GM18873 (cell line): ENCODE data around the gene CPNE4.

ENCODE experiments used
- ATAC-seq: cut with Tn5 transposase; IDR thresholded peaks from one replicate; pipeline ENCODE4 v1.9.1; 2021; ENCODE audit warnings: mild to moderate bottlenecking, moderate library complexity, moderate number of reproducible peaks; ENCODE audit not compliant: unreplicated experiment, low FRiP score

The CPNE4 gene

GRCh38 chr3:131749826-131750225, 285.0 kb downstream of the CPNE4 start:
- ATAC-seq, result no peak

DNA sequence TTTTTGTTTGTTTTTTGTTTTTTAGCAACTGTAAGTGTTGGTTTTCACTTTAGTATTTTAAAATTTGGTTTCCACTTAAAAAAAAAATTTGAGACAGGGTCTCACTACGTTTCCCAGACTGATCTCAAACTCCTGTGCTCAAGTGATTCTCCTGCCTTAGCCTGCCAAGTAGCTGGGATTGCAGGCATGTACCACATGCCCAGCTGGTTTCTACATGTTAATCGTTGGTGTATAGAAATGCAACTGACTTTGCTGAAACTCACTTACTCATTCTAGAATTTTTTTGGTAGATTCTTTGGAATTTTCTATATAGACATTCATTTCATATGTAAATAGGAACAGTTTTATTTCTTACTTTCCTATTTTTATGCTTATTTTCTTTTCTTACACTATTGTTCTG, 287.3 kb downstream of the CPNE4 start:
- ATAC-seq, result no peak

DNA sequence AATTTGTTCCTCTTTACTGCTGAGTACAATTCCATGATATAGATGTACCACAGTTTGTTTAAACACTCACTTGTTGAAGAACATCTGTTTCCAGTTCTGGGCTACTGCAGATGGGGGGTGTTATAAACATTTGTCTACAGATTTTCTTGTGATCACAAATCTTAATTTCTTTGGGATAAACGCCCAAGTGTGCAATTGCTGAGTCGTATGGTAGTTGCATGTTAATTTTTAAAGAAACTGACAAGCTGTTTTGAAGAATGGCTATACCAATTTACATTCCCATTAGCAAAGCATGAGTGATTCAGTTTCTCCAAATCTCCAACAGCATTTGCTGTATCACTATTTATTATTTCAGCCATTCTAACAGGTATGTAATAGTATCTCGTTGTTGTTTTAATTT, 290.0 kb downstream of the CPNE4 start:
- ATAC-seq, result no peak

GRCh38 chr3:131743126-131743525, 291.7 kb downstream of the CPNE4 start:
- ATAC-seq, result no peak

DNA sequence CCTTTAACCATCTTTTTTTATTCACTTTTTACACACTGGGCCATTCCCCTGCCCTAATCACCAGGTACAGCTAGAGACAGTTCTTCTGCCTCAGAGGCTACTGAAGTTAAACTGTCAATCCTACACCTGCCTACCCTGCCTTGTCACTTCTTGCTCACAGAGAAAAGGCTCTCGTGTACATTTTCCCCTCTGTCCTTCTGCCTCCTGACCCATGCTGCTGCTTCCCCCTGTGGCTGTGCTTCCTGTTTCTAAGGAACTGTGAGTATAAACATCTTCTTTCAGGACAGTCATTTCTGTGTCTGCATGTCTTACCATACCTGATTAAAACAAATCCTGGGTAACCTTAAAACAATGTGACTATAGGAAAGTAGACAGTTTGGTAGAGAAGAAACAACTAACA, 295.6 kb downstream of the CPNE4 start:
- no peak for ATAC-seq

GRCh38 chr3:131738095-131738494, 296.7 kb downstream of the CPNE4 start:
- no peak for ATAC-seq

DNA sequence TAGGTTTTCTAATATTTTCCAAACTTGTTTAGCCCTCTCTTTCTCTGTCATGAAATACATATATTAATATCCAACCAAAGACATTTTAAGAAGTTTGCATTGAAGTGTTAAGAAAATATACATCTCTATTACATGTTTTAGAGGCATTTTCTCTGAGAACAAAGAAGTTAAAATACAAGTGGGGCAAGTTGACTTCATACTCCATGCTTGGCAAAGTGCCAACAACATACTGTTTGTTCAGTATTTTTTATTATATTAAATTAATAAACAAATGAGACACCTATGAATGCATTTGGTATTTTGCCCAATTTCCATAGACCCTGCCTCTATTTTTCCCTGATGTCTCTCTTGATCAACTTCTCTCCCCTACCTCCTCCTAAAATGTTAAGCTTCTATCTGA, 299.3 kb downstream of the CPNE4 start:
- ATAC-seq, result no peak

DNA sequence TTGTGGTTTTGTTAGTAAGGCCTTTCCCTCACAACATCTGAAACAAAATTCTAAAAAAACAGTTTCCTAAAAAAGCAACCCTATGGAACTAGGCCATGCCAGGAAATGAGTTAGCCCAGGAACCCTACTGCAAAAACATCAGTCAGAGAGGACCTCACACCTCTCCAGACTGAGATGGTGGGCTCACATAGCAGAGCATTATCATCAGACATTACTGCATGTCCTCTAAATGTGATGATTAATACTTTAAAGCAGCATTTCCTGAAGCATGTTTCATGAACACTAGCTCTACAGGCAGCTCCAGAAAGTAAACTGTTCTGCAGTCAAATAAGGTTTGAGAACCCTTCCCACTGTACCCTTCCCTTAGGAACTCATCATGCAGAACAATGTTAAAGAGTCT, 299.7 kb downstream of the CPNE4 start:
- no peak for ATAC-seq

DNA sequence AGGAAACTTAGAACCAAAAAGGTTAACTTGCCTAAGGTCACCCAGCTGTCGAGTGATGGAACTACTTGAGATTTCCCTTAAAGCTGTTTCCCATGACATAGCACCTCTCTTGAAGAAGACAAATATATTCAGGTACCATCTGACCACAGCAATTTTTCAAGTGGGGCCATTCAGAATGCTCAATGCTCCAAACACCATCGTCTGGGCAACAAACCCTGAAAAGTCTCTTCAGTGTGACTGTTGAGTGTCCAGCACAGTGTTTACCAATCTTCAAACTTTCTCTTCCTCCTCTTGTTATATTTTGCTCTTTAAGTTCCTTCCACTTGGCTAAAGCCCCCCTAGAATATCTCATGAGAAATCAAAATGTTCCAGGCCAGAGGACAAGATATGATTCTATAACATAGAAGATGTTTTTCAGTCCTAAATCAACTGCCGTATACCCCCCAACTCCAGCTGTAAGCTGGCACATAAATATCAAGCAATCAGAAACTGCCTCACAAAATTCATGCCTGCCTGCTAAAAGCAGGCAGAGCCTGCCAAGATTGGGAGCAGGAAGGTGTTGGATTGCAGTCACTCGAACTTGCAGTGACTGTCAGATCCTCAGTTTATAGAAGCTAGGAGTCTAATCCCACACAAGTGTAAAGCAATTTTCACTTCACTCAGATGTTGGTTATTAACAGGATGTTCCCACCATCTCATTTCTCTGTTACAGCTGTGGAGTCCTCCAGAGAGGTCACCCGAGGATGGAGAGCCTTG, 301.6 kb downstream of the CPNE4 start:
- no peak for ATAC-seq

DNA sequence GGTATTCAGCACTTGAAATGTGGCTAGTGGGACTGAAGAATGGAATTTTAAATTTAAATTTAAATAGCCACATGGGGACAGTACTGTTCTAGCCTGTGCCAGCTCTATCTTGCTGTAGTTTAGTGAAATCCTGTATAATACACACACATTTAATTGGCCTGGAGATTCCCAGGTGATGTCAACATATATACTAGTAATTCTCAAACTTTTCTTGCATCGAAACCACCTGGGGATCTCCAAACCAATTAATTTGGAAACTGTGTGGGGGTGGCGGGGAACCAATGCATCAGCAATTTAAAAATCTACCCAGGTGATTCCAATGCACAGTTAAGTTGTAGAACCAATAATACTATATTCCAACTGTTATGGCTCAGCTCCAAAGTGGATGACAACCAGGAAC, 303.1 kb downstream of the CPNE4 start:
- ATAC-seq, result no peak

GRCh38 chr3:131730581-131730980, 304.2 kb downstream of the CPNE4 start:
- ATAC-seq, result no peak

DNA sequence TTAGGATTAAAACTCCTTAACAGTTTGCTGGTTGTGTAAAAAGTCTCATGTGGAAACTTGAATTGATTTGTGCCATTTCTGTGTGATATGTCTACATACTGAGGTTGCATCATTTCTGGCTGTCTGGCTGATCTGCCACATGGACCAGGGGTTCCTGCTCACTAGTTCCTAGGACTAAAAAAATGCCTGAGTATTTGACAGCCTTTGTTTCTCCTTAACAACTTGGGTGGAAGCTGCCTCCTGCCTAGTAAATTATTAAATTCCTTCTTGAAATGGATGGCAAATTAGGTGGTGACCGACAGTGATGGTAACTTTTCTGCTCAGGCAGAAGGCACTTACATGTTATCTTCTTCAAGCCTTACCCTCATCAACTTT, 305.2 kb downstream of the CPNE4 start:
- ATAC-seq, result no peak

- no peak for ATAC-seq
These were observed 305.7 kb downstream of the CPNE4 start for GRCh38 chr3:131728898-131729642.

DNA sequence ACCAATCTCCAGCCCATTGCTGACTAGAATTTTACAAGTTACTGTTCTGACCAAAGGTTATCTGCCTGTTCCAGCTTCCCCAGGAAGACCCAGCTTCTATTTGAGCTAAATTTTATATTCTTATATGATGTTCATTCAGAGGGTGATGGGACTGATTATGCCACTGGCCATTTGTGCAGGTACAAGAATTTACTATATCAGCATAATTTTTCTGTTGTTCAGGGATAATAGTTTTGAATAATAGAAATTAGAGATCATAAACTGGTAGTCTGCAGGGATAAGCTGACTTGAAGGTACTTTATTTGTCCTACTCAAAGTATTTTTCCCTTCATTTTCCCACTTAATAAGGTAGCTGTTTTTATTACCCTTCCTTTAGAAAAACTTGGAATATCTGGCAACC, 309.4 kb downstream of the CPNE4 start:
- no peak for ATAC-seq

GRCh38 chr3:131723343-131723742, 311.5 kb downstream of the CPNE4 start:
- ATAC-seq, result no peak

- ATAC-seq, result no peak
These were observed 317.3 kb downstream of the CPNE4 start for GRCh38 chr3:131717493-131717892.

- no peak for ATAC-seq
These were observed 317.9 kb downstream of the CPNE4 start for GRCh38 chr3:131716943-131717342.

DNA sequence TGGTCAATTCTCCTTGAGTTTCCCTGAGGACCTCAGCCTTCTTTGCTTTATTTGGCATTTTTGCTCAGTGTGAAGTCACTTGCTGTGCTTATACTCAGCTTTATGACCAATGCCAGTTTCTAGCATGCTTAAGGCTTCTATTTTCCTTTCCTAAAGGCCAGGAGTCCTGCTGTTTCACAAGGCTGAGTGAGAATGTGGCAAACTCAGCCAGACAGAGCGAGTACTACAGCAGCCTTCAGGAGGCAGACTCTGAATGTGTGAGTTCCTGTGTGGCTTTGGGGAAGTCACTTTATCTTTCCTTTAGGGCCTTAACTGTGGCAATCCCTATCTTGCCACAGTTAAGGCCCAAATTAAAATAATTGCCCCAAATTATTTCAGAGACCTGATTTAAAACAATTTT, 318.8 kb downstream of the CPNE4 start:
- no peak for ATAC-seq

DNA sequence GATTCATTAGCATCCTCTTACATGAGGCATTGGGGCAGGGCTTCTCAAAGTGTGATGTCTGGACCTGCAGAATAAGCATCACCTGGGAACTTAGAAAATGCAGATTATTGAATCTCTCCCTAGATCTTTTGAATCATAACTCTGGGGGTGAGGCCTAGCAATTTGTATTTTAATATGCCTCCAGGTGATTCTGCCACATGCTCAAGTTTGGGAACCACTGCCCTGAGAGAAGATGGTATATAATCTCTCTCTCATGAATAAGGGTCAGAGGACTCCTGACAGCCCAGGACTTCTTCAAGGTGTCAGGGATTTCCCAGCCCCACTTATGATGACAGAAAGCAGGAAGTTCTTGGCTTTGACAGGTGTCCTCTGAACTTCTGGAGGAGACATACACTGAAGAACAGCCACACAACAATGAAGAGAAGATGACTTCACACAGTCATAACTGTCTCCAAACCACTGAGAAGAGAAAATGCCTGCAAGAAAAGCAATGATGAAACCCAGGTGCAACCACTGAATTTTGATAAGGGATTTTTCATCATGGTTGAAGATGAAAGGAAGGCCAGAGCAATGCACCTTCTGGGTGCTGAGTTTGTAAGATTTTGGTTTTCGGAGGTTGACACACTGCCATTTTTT, 320.1 kb downstream of the CPNE4 start:
- ATAC-seq, result peak; percentile 98

- ATAC-seq, result no peak
These were observed 321.2 kb downstream of the CPNE4 start for GRCh38 chr3:131713416-131714123.

- no peak for ATAC-seq
These were observed 322.2 kb downstream of the CPNE4 start for GRCh38 chr3:131712662-131713061.
